RPMI7951 (cell line): ENCODE measurements around the gene SUB1. TPM values are rescaled to one million over a fixed set of nuclear protein-coding genes. Genes with fewer than 3 reads are reported as not detected.
"Not testable (repeated sequence)": the region's sequence is repeated elsewhere in the genome, so short reads cannot be mapped to it uniquely, and the experiment has no call there.

Experiments used
- DNase-seq: peaks from one replicate; pipeline ENCODE4 v3.0.0-alpha.2; 2012; ENCODE audit warnings: low read depth
- total RNA-seq: library from RNA; depleted of rRNA; stranded (reverse); fragments of >200 nt; shearing (Covaris generic); gene quantifications from 2 replicates; pipeline ENCODE4 v1.2.3, GENCODE V29; 2014

Gene SUB1
- total RNA-seq, 1 experiment from 2014 or later: 391 TPM

DNA sequence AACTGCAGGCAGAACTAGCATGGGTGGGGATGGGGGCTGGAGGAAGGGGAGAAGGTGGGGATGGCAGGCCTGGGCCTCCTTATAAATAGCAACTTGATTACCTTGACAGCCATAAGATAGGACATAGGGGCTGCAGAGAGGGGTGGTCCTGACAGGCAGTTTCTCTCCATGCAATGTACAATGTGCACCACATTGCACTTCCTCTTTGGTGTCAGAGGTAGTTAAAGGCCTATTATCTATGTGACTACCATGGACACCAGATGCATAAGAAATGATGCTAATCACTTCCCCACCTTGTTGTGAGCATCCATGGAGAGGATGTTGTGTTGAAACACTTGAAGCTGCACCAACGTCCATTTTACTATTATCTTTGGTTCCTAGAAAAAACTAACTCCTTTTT is 20.2 kb upstream of the SUB1 start:
- DNase-seq: no peak

DNA sequence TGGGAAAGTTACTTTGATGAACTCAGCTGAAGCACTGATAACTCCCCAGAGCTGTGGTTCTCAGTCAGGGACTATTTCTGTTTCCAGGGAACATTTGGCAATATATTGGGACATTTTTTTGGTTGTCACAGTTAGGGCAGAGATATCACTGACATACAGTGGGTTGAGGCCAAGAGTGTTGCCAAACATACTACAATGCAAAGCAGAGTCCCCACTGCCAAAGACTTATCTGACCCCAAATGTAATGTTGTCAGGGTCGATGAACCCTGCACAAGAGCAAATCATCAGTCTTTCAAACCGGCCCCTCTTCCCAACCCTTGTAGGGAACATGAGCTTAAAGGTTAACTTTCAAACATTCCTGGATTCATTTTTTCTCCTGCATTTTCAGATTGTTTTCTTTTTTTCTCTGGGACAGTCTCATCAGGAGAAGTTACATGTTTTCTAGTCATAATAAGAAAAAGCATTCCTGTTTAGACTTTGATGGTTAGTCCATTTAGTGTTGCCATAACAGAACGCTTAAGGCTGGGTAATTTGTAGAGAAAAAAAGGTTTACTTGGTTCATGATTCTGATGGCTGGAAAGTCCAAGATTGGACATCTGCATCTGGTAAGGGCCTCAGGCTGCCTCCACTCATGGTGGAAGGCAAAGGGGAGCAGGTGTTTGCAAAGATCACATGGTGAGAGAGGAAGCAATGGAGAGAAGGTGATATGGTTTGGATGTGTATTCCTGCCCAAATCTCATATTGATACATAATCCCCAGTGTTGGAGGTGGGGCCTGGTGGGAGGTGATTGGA is 18.8 kb upstream of the SUB1 start:
- no peak for DNase-seq

DNA sequence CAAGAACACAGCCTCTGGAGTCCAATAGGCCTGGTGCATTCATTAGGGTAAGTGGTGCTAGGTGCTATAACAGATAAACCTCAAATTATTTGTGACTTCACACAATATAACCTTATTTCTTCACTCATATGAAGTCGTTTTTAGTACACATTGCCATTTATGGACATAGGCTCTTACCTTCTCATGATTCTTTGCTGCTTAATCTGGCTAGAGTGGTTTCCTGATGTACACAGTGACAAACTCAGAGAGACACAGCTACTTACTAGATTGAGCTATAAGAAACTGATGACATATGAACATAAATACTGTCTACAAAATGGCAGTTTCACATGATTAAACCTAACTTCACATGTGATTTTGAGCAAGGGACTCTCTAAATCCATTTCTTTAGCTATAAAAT is 14.2 kb upstream of the SUB1 start:
- DNase-seq: no peak

DNA sequence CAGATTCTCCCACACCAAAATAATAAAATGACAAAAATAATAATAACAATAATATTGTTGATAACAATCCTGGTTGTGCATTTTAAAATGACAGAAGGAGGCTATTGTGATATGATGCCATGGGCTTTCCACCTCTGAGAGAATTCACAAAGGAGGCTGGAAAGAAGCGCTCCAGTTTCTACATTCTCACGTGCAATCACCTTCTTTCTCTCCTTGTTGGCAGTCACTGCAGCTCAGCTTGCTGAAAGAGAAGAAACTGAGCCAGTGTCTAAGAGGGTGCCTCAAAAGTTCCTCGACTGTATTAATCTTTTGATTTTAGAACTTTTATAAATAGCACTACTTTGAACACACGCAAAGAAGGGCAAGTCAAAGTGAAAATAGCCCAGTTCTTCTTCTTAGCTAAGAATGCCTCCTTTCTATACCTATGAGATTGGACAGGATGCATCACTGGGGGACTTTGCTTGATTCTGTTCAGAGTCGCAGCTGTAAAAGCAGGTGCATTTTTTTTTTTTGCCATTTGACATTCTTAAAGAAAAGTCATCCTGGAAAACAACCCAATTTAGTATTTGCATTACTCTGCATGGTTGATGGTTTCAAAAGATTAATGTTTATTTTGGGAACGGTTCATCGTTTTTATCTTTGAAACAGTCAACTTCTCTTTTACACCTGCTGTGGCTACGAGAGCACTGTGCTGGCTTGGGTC is 12.4 kb upstream of the SUB1 start:
- DNase-seq: no peak

DNA sequence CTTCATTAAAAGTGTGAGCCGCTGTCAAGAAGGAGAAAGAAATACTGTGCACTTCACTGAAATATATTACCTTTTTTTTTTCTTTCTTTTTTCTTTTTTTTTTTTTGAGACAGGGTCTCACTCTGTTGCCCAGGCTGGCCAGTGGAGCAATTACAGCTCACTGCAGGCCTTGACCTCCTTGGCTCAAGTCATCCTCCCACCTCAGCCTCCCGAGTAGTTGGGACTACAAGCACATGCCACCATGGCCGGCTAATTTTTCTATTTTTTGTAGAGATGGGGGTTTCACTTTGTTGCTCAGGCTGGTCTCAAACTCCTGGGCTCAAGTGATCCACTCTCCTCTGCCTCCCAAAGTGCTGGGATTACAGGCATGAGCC is 11.9 kb upstream of the SUB1 start:
- not testable (repeated sequence) for DNase-seq

DNA sequence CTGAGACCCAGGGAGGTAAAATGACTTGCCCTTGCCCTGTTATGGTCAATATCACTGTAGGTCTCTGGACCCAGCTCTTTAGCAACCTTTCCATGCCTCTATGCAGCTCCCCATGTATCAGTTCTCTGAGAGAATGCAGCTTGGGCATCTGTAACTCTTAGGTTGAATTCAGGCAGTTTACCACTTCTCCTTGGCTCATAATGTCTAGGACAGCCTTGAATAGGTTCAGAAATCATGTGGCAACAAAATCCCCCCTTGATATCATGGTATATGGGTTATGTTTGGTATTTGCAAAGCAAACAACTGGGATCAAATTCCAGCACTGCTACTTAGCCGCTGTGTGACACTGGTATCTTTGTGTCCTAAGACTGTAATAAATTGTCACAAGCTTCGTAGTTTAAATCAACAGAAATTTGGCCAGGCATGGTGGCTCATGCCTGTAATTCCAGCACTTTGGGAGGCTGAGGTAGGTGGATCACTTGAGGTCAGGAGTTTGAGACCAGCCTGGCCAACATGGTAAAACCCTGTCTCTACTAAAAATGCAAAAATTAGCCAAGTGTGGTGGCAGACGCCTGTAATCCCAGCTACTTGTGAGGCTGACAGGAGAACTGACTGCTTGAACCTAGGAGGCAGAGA is 10.7 kb upstream of the SUB1 start:
- no peak for DNase-seq

DNA sequence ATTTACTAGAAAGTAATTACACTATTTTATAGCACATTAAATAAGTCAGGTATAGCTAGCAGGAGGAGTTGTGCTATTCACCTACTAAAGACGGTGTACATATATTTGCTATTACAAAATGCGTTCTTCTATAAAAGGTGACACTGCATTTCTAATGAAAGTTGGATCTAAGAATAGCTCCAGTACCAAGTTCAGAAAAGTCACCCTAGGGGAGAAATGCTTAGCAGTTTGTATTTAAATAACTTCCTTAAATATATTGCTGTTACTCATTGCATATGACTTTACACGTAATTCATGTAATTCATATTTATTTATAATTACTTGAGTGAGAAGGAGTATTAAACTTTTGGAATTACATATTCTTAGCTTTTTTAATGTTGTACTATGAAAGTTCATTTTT is 7.0 kb upstream of the SUB1 start:
- DNase-seq: no peak

DNA sequence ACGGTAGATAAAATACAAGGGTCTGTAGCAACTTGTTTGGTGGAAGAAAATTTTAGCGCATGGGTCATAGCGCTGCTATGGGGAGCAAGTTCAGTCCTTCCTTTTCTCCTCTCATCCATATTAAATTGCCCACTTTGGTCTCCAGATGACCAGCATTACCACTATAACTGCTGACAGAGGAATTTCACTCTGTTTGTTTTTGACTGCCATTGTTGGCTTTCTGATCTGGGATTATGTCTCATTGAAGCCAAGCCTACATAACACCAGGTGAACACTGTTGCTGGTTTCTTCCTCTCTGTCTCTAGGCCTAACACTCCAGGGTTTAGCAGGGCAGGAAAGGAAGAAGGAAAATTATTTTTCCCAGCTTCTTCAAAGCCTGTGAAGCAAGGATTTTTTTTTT is 6.6 kb upstream of the SUB1 start:
- no peak for DNase-seq

DNA sequence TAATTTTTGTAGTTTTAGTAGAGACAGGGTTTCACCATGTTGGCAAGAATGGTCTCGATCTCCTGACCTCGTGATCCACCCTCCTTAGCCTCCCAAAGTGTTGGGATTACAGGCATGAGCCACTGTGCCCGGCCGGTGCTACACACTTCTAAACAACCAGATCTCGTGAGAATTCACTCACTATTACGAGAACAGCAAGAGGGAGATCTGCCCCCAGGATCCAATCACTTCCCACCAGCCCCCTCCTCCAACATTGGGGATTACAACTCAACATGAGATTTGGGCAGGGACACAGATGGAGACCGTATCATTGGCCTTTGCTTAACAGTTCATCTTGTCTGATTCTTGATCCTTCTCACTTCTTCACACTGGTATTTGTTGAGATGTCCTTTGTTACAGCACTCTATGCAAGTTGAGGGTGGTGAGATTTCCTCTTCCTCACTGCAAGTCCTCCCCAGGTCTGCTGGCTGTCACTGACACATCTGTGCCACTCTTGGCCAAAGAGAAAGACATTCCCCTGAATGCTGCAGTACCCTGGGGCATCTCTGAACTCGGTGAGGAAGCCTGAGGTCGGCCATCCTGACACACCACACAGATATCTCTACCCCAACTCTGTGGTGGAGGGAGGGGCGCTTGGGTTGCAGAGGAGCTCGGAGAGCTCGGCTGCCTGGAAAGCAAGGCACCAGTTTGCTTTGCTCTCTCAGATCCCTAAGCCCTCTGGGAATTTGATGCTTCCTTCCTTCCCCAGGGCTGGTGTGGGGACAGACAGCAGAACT is 4.2 kb upstream of the SUB1 start:
- DNase-seq: peak; percentile 69

DNA sequence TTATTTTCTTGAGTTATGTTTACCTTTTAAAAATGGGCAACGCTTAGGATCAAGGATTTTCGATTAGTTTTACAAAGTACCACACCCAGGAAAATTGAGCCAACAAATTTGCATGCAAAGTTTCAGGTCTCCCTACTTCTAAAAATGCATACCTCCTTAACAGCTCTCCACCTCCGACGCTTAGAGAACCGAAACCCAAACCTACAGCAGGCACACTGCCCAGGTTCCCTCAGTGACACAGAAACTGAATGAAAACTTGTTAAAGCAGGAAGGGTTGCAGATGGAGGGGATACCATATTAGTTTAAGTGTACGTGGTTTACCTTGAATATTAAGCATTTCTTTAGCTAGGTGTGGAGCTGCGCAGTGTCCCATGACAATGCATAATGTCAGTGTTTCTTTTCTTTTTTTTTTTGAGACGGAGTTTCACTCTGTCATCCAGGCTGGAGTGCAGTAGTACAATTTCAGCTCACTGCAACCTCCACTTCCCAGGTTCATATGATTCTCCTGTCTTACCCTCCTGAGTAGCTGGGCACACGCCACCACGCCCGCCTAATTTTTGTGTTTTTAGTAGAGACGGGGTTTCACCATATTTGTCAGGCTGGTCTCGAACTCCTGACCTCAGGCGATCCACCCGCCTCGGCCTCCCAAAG is 1.6 kb upstream of the SUB1 start:
- no peak for DNase-seq

DNA sequence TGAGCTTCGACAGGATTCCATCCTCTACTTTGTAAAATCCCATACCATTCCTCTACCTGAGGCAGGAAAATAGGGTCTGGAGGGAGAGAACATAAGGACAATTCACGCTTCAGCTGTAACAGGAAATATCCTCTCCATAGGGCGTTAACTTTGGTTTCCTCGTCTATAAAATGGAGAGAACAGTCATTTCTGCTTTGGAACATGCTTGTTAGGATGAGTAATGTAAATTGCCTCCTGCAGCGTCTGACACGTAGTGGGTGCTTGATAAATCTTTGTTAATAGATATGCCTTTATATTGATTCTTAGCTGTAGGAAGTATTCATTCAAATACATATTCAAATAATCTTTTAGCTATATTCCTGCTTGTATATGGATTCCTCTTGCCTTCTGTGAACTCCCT is 711 bp upstream of the SUB1 start:
- no peak for DNase-seq

DNA sequence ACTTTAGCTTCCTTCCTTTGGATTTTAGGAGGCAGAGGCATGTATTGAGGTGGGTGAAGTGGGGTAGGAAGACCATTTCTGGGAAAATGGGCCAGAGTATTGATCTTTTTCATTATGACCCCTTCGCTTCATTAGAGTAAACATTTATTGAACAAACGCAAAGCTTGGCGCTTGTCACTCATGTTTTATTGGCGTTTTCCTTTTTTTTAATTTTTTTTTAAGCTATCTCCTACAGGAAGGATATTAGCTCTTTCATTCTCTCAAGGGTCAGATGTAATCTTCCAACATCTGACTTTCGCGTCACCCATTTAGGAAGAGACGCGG is 273 bp upstream of the SUB1 start:
- DNase-seq: no peak

DNA sequence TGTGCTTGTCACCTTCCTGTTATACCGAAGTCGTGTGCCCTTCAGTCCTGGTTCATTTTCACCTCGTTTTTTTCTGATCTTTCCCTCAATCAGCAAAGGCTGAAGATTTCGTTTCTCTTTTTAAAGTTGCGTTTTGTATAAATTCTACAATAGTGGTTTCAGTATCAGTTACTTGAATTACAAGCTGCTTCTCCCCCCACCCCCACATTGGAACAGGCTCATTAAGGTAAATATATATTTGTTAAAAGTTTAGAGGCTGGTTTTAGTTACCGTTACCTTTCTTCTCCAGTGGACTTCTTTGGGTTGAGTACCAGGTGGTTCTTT is 881 bp downstream of the SUB1 start:
- no peak for DNase-seq

DNA sequence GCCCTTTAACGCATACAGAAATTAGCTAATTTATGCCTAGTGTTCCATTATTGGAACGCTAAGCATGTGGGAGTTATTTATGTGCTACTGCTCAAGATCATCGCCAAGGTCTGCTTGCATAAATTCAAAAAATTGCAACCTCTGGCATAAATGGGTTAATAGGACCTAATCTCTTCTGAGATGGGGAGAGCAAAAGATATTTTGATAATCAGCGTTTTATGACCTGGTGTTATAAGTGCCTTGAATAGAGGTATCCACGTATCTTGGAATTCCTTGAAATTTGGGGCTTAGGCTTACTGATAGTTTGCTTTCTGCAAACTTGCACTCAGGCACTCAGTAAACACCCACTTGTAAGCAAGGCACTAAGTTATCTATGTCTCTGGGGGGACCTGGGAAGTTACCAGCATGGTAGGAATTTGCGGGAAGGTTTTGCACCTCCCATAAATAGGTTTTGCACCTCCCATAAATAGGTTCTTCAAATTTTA is 1.8 kb downstream of the SUB1 start:
- DNase-seq: no peak

DNA sequence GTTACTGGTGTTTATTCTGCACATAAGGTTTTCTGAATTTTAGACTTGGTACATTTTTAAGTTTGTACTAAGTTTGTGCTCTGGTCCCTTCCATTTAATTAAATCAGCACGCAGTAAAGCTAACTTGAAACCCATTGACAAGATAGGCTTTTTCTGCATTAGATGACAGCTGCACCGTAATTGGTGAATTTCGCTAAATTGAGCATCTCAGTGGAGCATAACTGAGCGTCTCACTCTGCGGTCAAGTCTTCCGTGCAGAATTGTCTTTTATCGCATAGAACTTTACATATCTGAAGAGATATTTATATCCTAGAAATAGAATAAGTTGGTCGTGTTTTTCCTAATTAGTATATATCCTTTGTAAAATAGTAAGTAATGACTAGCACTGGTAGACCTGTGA is 4.1 kb downstream of the SUB1 start:
- no peak for DNase-seq

DNA sequence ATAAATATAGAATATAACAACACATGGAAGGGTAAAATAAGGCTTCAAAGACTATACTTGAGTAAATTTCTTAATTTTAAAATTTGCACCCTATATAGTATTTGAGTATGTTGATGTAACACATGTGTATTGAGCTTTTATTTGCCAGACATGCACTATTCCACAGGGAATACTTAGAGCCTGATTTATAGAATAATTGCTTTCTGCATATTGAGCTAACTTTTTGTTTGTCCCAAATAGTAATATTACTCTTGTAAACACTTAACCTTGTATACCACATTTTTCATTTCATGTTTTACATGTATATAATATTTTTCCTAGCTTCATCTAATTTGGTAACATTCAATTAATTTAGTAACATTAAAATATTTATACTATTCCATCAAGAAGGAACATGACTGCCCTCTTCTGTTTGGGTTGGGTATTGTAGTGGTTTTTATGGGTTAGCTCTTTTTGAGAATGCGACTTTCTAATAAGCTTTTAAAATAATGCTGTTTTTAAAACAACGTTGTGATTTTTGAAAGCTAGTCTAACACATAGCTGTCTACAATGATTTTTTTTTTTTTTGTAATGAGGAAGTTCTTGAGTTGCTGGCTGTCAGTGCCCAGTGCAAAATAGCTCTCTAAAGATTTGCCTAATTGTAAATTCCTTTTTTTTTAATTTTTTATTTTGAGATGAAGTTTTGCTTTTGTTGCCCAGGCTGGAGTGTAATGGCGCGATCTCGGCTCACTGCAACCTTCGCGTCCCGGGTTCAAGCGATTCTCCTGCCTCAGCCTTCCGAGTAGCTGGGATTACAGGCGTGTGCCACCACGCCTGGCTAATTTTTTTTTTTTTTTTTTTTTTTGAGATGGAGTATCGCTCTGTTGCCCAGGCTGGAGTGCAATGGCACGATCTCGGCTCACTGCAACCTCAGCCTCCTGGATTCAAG is 4.8 kb downstream of the SUB1 start:
- peak; percentile 54 for DNase-seq

DNA sequence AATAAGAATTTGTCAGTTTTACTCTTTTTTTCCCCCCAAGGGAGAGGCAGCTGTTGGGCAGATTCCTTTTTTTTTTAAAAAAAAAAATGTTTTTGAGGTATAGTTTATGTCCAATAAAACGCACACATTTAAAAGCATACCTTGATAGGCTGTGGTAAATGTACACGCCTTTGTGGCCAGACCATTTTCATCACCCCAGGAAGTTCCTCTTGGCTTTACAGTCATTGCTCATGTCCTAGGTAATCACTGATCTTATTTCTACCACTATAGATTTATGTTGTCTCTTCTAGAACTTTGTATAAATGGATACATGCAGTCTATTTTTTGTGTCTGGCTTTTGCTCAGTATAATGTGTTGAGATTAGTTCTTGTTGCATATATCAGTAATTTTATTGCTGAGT is 9.8 kb downstream of the SUB1 start:
- no peak for DNase-seq

DNA sequence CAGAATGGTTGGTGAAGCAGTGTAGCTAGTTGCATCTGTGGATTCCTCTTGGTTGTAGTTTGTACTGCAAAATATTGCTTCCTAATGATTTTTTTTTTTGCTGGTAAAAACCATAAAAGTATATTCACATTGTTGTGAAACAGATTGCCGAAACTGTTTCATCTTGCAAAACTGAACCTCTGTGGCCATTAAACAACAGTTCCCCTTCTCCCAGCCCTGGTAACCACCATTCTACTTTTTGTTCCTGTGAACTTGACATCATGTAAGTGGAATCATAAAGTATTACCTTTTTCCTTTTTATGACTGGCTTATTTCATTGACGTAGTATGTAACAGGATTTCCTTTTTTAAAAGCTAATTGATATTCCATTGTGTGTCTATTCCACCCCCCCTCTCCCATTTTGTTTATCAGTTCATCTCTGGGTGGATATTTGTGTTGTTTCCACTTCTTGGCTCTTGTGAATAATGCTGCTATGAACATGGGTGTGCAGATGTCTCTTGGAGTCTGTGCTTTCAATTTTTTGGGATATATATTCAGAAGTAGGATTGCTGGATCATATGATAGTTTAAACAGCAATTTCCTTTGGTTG is 11.8 kb downstream of the SUB1 start:
- no peak for DNase-seq

DNA sequence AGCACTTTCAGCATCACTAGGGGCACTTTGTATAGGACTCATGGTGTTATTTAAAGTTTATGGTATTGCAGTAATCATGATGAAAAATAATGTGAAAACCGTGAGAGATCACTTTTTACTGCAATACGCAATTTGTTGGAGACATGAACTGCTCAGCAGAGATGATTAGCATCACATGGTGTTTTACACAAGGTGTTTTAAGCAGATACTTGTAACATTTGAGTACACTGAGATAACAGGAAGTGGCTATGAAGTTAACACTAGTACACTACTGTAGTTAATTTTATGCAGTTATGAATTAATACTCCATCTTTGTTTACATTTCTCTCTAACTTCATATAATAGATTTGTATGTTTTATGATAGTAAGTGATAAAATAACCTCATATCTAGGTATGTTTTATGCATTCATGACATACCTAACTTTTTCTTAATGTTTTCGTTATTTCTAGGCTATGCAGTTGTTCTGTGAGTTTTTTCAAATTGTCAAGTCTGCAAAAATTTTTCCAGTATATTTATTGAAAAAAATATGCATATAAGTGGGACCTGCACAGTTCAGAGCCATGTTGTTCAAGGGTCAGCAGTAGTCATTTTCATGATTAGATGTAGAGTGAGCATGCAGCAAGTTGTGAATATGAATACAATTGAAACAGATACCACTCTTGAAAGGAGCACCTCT is 13.0 kb downstream of the SUB1 start:
- no peak for DNase-seq

DNA sequence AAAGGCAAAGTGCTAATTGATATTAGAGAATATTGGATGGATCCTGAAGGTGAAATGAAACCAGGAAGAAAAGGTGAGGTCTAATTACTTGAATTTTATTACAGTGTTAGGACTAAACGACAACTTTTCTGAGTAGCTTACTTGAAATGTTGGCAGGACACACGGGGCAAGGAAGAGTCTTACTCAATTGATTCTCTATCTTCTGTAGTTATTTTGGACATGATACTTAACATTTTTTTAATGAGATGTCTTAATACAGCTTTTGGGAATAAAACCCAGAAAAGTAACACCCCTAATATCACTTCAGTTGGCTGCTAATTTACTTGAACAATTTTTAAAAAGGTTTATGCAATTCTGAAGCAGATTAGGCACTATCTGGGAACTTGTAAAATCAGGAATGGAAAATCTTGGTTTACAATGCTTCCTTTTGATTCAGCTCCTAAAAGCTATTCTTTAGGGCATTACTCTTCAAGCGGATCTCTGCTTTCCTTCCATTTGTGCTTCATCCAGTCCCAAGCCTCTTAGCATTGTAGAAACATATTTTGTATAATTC is 13.7 kb downstream of the SUB1 start:
- no peak for DNase-seq
